ENCODE data around the gene SLC1A2. TPM values are rescaled to one million over a fixed set of nuclear protein-coding genes. Genes with fewer than 3 reads are reported as not detected.

Gene SLC1A2
- total and polyA plus RNA-seq, 2 of the 4 experiments (the other 2 are of a cell fraction), result 0.15 to 0.54 TPM

DNA sequence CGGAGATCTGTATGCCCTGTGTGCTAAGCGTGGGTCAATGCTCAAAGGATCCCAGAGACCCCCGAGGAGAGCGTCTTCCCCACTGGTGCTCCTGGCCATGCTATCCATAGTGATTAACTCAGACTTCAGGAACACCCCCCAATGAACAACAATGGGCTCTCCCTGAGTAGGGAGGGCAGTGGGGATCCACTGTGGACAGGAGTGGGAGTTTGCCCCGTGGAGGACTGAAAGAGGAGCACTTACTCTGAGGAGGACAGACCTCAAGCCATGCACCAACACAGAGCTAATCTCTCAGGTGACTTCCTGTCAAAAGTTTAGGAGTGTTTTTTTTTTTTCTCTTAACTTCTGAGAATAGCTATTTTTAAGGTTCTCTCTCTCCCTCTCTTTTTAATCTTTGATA is 24.4 kb downstream of the SLC1A2 start:
- no TSS peak for BruUV-seq (replicated peaks)
- ATAC-seq (ENCODE audit: low read depth) (no peak), DNase-seq (no peak)
- Histone ChIP-seq H2AFZ (replicated peaks; ENCODE audit: low read length, poor library complexity) (no peak overlapping the region), H3K9me3 (ENCODE audit: control insufficient read depth, insufficient read depth, low read length) (no peaks in the 10 kb centered on the region), H2BK15ac (ENCODE audit: low read depth, low read length) (0 out of 3 replicates have a peak overlapping the region, but pooled peaks have one; percentile 32), H3K4me2 (ENCODE audit: low read depth, low read length) (no peak overlapping the region), H3K27ac (ENCODE audit: insufficient read depth, low read length) (no peak overlapping the region), H3K23ac (ENCODE audit: low read depth, low read length) (no peak overlapping the region), H3K79me1 (ENCODE audit: low read depth in 1 of 2, low read length in 2 of 2) (peaks cover 0 to 10% of the 10 kb centered on the region in 2 experiments; a peak in 3 of 4 replicates), H2AK5ac (ENCODE audit: low read depth, low read length) (peak overlapping the region; percentile 53), H2AK9ac (replicated peaks; ENCODE audit: low read depth, low read length, poor library complexity) (no peak overlapping the region), H4K20me1 (ENCODE audit: insufficient read depth, low read length) (no peaks in the 10 kb centered on the region), H4K5ac (ENCODE audit: low read depth, low read length) (no peak overlapping the region), H3K4me1 (ENCODE audit: control insufficient read depth, insufficient read depth, low read length) (peaks cover 15% of the 10 kb centered on the region), H2BK120ac (ENCODE audit: low read depth, low read length) (no peak overlapping the region; the same call in 1 of the 2 replicates), H3K9me1 (ENCODE audit: insufficient read depth, low read length) (peaks cover 8% of the 10 kb centered on the region), H3K36me3 (ENCODE audit: control insufficient read depth, insufficient read depth, low read length) (no peaks in the 10 kb centered on the region), H3K18ac (ENCODE audit: low read depth, low read length) (no peak overlapping the region), H3K27me3 (ENCODE audit: control insufficient read depth, insufficient read depth, low read length) (no peaks in the 10 kb centered on the region), H2BK20ac (ENCODE audit: low read depth, low read length) (no peak overlapping the region), H3K14ac (replicated peaks; ENCODE audit: low read depth, low read length) (no peak overlapping the region), H3K4ac (ENCODE audit: low read depth, low read length) (peak overlapping the region; percentile 38; the same call in 1 of the 2 replicates), H3K9ac (ENCODE audit: low read depth, low read length) (no peak overlapping the region), H4K91ac (ENCODE audit: insufficient read depth, low read depth, low read length) (peak overlapping the region; percentile 54; the same call in 1 of the 2 replicates), H3K4me3 (ENCODE audit: insufficient read depth, low read depth, low read length) (no peak overlapping the region), H3K56ac (ENCODE audit: extremely low read depth, insufficient read depth, low read length) (no peak overlapping the region), H2BK5ac (ENCODE audit: low read depth, low read length, poor library complexity, severe bottlenecking) (no peak overlapping the region), H4K8ac (ENCODE audit: low read depth in 2 of 2, low read length in 2 of 2) (no peak overlapping the region)
- in situ Hi-C loops (cut with MboI; ENCODE audit: low sequenced_read_pairs), result loop anchor here (5.0 kb wide), 1 partner anchor 473 kb away; no protein-coding TSS in a partner anchor
- no peak for TF ChIP-seq MAZ (IDR thresholded peaks at IDR 0.05; ENCODE audit: borderline replicate concordance, low read depth, low read length)
- TF ChIP-seq MAFK (IDR thresholded peaks at IDR 0.05; ENCODE audit: low read depth, low read length), result no peak
- no peak for TF ChIP-seq RFX5 (IDR thresholded peaks at IDR 0.05; ENCODE audit: low read depth, low read length)
- TF ChIP-seq BHLHE40 (IDR thresholded peaks at IDR 0.05; ENCODE audit: low read depth, low read length), result no peak
- TF ChIP-seq RCOR1 (IDR thresholded peaks at IDR 0.05; ENCODE audit: insufficient replicate concordance, low read length), result no peak
- TF ChIP-seq USF2 (IDR thresholded peaks at IDR 0.05; ENCODE audit: low read depth, low read length), result no peak
- TF ChIP-seq POLR2A (IDR thresholded peaks at IDR 0.05; ENCODE audit: low read depth, low read length), result no peak
- intact Hi-C loops (cut with micrococcal nuclease), result loop anchor here (5.0 to 10.0 kb wide), 2 partner anchors 878 to 1030 kb away; no protein-coding TSS in a partner anchor
- dilution Hi-C loops (cut with HindIII; ENCODE audit: low sequenced_read_pairs, unreplicated experiment), result no loop called here
- ChIA-PET POLR2A (ENCODE audit: unreplicated experiment) (no interaction called here), CTCF (no interaction called here)
- WGBS, 2 experiments (ENCODE audit: extremely low coverage in 2 of 2, insufficient read length in 1 of 2), result 100% methylated on average over 1 of the region's 5 CpGs; no CpG with 5 or more reads in 1 of the 2 experiments

All from IMR-90 (cell line).